Stomach (tissue), 9 donors: ENCODE measurements around the gene RBM46. TPM values are rescaled to one million over a fixed set of nuclear protein-coding genes. Genes with fewer than 3 reads are reported as not detected.
"Not testable (repeated sequence)": the region's sequence is repeated elsewhere in the genome, so short reads cannot be mapped to it uniquely, and the experiment has no call there.

Source experiments
- DNase-seq, 2 donors: peaks; one replicate each; pipeline versions ENCODE4 v3.0.0 to v3.0.0-alpha.2; 2013 to 2019
- H3K27ac ChIP-seq, 5 donors: fragments of 200-600 bp in 4 of 5; sonication (generic) in 4 of 5; one replicate each; pipeline ENCODE4 v1.5.1; 2013 to 2019; ENCODE audit warnings: mild to moderate bottlenecking in 1 of 5, moderate library complexity in 1 of 5
- H3K27me3 ChIP-seq, 3 donors: fragments of 200-600 bp; sonication (generic); one replicate each; pipeline ENCODE4 v1.5.1; 2017 to 2019; ENCODE audit warnings: mixed run types in 1 of 3
- H3K36me3 ChIP-seq, 4 donors: fragments of 200-600 bp; sonication (generic); 1 replicate in 3 of 4; 2 replicates in 1 of 4; pipeline ENCODE4 v1.5.1; 2016 to 2019
- H3K4me1 ChIP-seq, 4 donors: fragments of 200-600 bp; sonication (generic); one replicate each; pipeline ENCODE4 v1.5.1; 2016 to 2019
- H3K4me3 ChIP-seq, 4 donors: fragments of 200-600 bp; sonication (generic) in 3 of 4; one replicate each; pipeline ENCODE4 v1.5.1; 2016 to 2019; ENCODE audit warnings: mild to moderate bottlenecking in 1 of 4
- H3K9me3 ChIP-seq, 4 donors: fragments of 200-600 bp; sonication (generic); one replicate each; pipeline ENCODE4 v1.5.1; 2016 to 2019
- EP300 ChIP-seq: sonication (generic); formaldehyde crosslinking; IDR thresholded peaks from one replicate; pipeline ENCODE4 v1.6.1; 2017; ENCODE audit warnings: antibody characterized with exemption
- POLR2A ChIP-seq, 4 donors: fragments of 450-650 bp; IDR thresholded peaks; one replicate each; pipeline ENCODE4 v1.6.1; 2016; ENCODE audit warnings: antibody characterized with exemption in 4 of 4, control low read depth in 2 of 4, mild to moderate bottlenecking in 1 of 4, moderate library complexity in 1 of 4
- POLR2AphosphoS5 ChIP-seq, 3 donors: sonication (generic); formaldehyde crosslinking; IDR thresholded peaks; one replicate each; pipeline ENCODE4 v1.6.1; 2016; ENCODE audit warnings: antibody characterized with exemption in 3 of 3
- WGBS, 5 donors: extraction: QIAGEN DNeasy Blood & Tissue Kit in 3 of 5; methylation state at CpG; one replicate each; pipeline versions ENCODE4 v1.1.5 to v1.1.7; 2013 to 2018; 5-methylcytosine and 5-hydroxymethylcytosine counted together
- intact Hi-C: fragments of 100-400 bp; cut with DNase I; formaldehyde crosslinking; loops from one replicate; pipeline ENCODE4 v1.15.1; 2023; ENCODE audit warnings: low total_unique reads
- polyA plus RNA-seq, 3 donors: library from polyadenylated mRNA; stranded (reverse); fragments of 200-250 nt; gene quantifications; one replicate each; pipeline ENCODE4 v1.2.3, GENCODE V29; 2013
- total RNA-seq, 5 donors: library from RNA; depleted of rRNA; stranded (reverse); fragments of >200 nt; gene quantifications; one replicate each; pipeline versions ENCODE4 v1.1.0 to v1.2.3, GENCODE V29; 2014 to 2016
- TF ChIP-seq, protein P1 (sequence below), 7 experiments: fragments of 450-650 bp in 4 of 7; fragments of 200-600 bp in 3 of 7; sonication (generic) in 3 of 7; IDR thresholded peaks; one replicate each; pipeline ENCODE4 v1.5.1; 2016 to 2019; ENCODE audit warnings: antibody characterized with exemption in 7 of 7, control low read depth in 2 of 7, mild to moderate bottlenecking in 1 of 7
- donor health status: healthy with polysubstance abuse.
- donor health status: Bipolar disorder and iron deficiency.
- donor health status: healthy.

Gene RBM46
- total and polyA plus RNA-seq, 8 donors, result not detected

DNA sequence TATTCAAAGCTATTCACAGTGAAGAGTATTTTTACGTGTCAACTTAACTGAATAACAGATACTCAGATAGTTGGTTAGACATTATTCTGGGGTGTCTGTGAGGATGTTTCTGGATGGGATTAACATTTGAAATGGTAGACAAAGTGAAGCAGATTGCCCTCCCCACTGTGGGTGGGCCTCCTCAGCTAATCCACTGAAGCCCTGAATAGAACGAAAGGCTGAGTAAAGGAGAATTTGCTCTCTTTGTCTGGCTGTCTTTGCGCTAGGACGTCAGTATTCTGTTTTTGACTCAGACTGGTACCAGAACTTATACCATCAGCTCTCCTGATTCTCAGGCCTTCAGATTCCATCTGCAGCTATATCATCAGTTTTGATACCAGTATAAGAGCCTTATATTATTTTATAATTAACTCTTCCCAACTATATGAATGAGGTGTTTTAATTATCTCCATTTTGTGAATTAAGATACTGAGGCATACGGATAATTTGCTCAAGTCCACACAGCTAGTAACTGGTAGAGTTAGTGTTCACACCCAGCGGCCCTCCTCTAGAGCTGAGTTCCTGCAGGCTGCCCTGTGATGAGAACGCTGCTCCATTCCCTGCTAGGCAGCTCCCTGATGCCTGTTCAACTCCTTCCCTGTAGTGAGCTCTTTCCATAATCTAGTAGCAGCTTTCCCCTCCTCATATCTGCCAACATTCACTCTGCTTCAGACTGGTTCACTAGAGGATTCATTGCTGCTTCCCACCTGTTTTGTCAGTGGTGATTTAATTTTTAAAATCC lies 87.5 kb downstream of the RBM46 start:
- no peak for DNase-seq
- Histone ChIP-seq H3K27ac (no peak overlapping the region), H3K4me3 (no peak overlapping the region), H3K4me1 (no peaks in the 10 kb centered on the region), H3K36me3 (no peaks in the 10 kb centered on the region), H3K27me3 (no peaks in the 10 kb centered on the region), H3K9me3 (peaks cover 0 to 16% (median 8%) of the 10 kb centered on the region in 4 donors)
- 52 to 78% (median 64%) methylated on average over 7 of the region's 7 CpGs for WGBS, 5 donors
- TF ChIP-seq POLR2AphosphoS5 (IDR thresholded peaks at IDR 0.05) (no peak), POLR2A (IDR thresholded peaks at IDR 0.05) (no peak), EP300 (no peak)
- TF ChIP-seq, protein P1, sequence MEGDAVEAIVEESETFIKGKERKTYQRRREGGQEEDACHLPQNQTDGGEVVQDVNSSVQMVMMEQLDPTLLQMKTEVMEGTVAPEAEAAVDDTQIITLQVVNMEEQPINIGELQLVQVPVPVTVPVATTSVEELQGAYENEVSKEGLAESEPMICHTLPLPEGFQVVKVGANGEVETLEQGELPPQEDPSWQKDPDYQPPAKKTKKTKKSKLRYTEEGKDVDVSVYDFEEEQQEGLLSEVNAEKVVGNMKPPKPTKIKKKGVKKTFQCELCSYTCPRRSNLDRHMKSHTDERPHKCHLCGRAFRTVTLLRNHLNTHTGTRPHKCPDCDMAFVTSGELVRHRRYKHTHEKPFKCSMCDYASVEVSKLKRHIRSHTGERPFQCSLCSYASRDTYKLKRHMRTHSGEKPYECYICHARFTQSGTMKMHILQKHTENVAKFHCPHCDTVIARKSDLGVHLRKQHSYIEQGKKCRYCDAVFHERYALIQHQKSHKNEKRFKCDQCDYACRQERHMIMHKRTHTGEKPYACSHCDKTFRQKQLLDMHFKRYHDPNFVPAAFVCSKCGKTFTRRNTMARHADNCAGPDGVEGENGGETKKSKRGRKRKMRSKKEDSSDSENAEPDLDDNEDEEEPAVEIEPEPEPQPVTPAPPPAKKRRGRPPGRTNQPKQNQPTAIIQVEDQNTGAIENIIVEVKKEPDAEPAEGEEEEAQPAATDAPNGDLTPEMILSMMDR (IDR thresholded peaks at IDR 0.05), result no peak
- intact Hi-C loops, result no loop called here

DNA sequence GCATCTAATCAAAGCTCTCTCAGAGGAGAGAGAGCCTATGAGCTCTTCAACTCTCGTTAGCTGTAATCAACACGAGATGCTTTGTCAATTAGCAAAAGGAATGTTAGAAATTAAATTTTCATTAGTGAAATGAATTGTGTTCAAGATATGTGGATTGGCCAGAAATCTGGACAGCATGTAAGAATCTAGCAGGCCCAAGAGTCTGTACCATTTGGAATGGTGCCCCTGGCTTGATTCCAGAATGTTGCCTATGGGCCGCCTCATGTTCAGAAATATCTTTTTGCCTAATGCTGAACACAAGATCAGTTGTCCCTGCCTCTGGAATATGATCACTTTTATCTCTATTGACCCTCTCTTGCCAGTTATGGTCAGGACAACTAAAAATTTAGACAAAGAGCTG lies 88.2 kb downstream of the RBM46 start:
- Histone ChIP-seq H3K9me3 (peaks cover 0 to 17% (median 12%) of the 10 kb centered on the region in 4 donors), H3K4me3 (no peak overlapping the region), H3K27me3 (no peaks in the 10 kb centered on the region), H3K36me3 (no peaks in the 10 kb centered on the region), H3K4me1 (no peaks in the 10 kb centered on the region), H3K27ac (no peak overlapping the region)
- DNase-seq, result peak in 1 of 2 donors; percentile 18
- TF ChIP-seq POLR2AphosphoS5 (IDR thresholded peaks at IDR 0.05) (no peak), POLR2A (IDR thresholded peaks at IDR 0.05) (no peak), EP300 (no peak)
- TF ChIP-seq, protein P1 (IDR thresholded peaks at IDR 0.05), result no peak
- intact Hi-C loops, result no loop called here
- 72 to 88% (median 79%) methylated on average over 3 of the region's 3 CpGs for WGBS, 5 donors

DNA sequence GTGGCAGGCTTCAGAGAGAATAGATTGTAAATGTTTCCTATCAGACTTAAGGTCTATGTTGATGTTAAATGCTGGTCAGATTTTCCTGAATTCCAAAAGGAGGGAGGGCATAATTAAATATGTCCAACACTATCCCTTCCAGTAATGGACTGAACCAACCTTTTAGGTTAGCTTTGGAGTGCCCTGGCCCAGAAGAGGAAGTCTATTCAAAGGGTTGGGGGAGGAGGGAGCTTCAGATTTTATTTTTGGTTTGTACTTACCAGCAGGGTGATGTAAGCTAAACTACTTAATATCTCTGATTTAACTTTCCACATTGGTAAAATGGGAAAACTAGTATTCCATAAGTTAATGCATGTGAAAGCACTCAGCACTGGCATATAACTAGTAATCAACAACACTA lies 91.1 kb downstream of the RBM46 start:
- intact Hi-C loops, result no loop called here
- Histone ChIP-seq H3K27me3 (no peaks in the 10 kb centered on the region), H3K27ac (no peak overlapping the region), H3K4me1 (no peaks in the 10 kb centered on the region), H3K36me3 (no peaks in the 10 kb centered on the region), H3K4me3 (no peak overlapping the region), H3K9me3 (peaks cover 0 to 29% (median 13%) of the 10 kb centered on the region in 4 donors)
- TF ChIP-seq, protein P1 (IDR thresholded peaks at IDR 0.05), result no peak
- TF ChIP-seq EP300 (no peak), POLR2AphosphoS5 (IDR thresholded peaks at IDR 0.05) (no peak), POLR2A (IDR thresholded peaks at IDR 0.05) (no peak)
- DNase-seq, result no peak

DNA sequence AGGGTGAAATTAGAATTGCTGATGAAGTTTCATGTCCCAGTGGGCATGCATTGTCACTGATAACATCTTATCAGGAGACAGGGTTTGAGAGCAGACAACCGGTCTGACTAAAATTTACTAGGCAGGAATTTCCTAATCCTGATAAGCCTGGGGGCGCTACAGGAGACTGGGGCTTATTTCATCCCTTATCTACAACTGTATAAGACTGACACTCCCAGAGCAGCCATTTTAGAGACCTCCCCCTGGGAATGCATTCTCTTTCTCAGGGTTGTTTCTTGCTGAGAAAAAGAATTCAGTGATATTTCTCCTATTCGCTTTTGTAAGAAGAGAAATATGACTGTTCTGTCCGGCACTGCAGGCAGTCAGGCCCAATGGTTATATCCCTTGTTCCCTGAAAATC lies 93.0 kb downstream of the RBM46 start:
- H3K27me3 ChIP-seq, DNase-seq, H3K4me3 ChIP-seq, H3K36me3 ChIP-seq, intact Hi-C loops, H3K27ac ChIP-seq, H3K4me1 ChIP-seq: not testable (repeated sequence)
- 72 to 87% (median 78%) methylated on average over 4 of the region's 4 CpGs for WGBS, 5 donors
- peaks cover 0 to 29% (median 13%) of the 10 kb centered on the region in 4 donors for H3K9me3 ChIP-seq

DNA sequence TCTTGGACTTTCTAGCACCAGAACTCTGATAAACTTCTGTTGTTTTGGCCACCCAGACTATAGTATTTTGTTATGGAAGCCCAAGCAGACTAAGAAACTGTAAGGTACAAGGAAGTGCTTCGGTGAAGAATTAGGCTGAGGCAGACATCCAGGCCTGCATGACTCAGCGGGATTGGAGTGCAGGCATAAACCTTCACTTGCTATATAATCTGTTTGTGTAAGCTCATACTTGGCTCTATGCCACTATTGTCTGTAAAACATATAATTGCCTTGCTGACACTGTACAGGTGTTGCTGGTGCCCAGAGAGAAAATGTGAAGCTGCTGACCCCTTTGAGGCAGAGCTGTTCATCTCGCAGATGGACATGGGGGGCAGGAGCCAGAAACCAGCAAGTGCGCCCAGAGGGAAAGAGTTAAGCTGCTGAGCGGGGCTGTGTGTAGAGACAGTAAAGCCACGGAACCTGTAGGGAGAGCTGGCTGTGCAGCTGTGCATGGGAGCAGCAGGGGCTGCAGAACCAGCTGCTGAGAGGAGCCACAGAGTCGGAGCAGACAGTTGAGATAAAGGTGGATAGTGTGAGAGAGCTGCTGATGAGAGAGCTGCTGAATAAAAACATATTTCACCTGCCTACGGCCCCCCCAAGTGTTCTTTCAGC lies 96.2 kb downstream of the RBM46 start:
- 42 to 60% (median 55%) methylated on average over 8 of the region's 8 CpGs for WGBS, 5 donors
- intact Hi-C loops, result no loop called here
- DNase-seq, result peak in 1 of 2 donors; percentile 41

More for the DNA sequence above, 96.2 kb downstream of the RBM46 start:
- Histone ChIP-seq H3K36me3 (no peaks in the 10 kb centered on the region), H3K4me3 (no peak overlapping the region), H3K9me3 (peaks cover 0 to 33% (median 15%) of the 10 kb centered on the region in 4 donors), H3K27me3 (no peaks in the 10 kb centered on the region), H3K27ac (no peak overlapping the region), H3K4me1 (no peaks in the 10 kb centered on the region)
- TF ChIP-seq POLR2AphosphoS5 (IDR thresholded peaks at IDR 0.05) (no peak), POLR2A (IDR thresholded peaks at IDR 0.05) (no peak), EP300 (no peak)
- TF ChIP-seq, protein P1 (IDR thresholded peaks at IDR 0.05), result no peak
